Activated CD8-positive, alpha-beta memory T cell treated with anti-CD3 and anti-CD28 coated beads, Interleukin-2, amount 10 ng/mL, durations not matched to agents 7 days and 5 days (primary cell): Measurements from ENCODE around the gene SPSB2. TPM values are rescaled to one million over a fixed set of nuclear protein-coding genes. Genes with fewer than 3 reads are reported as not detected.
"Not testable (repeated sequence)": the region's sequence is repeated elsewhere in the genome, so short reads cannot be mapped to it uniquely, and the experiment has no call there.

Source experiments
- ATAC-seq: fragments of 150-1000 bp; cut with Tn5 transposase; one replicate; pipeline ENCODE4 v1.10.0; 2021; ENCODE audit warnings: moderate library complexity
- CTCF ChIA-PET: fragments of 350-600 bp; sonication (Branson Sonifier 250); formaldehyde crosslinking; loops from one replicate; lab custom pipeline; 2021; ENCODE audit warnings: antibody characterized with exemption; lab: Charles Lee
- DNase-seq: peaks from one replicate; pipeline ENCODE4 v3.0.0-alpha.2; 2020
- H3K27ac Mint-ChIP-seq: one replicate; pipeline ENCODE4 v1.8.0; 2021; ENCODE audit warnings: mild to moderate bottlenecking, mixed read lengths
- H3K27me3 Mint-ChIP-seq: one replicate; pipeline ENCODE4 v1.8.0; 2021; ENCODE audit warnings: mixed read lengths
- H3K36me3 Mint-ChIP-seq: one replicate; pipeline ENCODE4 v1.8.0; 2021; ENCODE audit warnings: mild to moderate bottlenecking, mixed read lengths
- H3K4me1 Mint-ChIP-seq: one replicate; pipeline ENCODE4 v1.8.0; 2021; ENCODE audit warnings: mixed read lengths
- H3K4me3 Mint-ChIP-seq: one replicate; pipeline ENCODE4 v1.8.0; 2021; ENCODE audit warnings: mild to moderate bottlenecking, moderate library complexity, mixed read lengths
- H3K9me3 Mint-ChIP-seq: one replicate; pipeline ENCODE4 v1.8.0; 2022; ENCODE audit warnings: low read depth, mixed read lengths
- total RNA-seq, 2 experiments: library from RNA; stranded (reverse); gene quantifications; one replicate each; pipeline ENCODE4 v1.2.3, GENCODE V29; 2021

SPSB2 gene
- total RNA-seq, 2 experiments from 2014 or later: 10.5 to 14.4 TPM

GRCh38 chr12:6865307-6865706 is 7.8 kb downstream of the SPSB2 start:
- CTCF ChIA-PET: interaction anchor here (1.2 to 1.3 kb wide), 2 partner anchors 26 to 278 kb away, joined by 3 to 4 read pairs; no protein-coding TSS in a partner anchor
- peaks cover 26% of the 10 kb centered on the region for H3K4me1 Mint-ChIP-seq
- H3K9me3 Mint-ChIP-seq, H3K27me3 Mint-ChIP-seq, H3K4me3 Mint-ChIP-seq, ATAC-seq, DNase-seq, H3K27ac Mint-ChIP-seq: not testable (repeated sequence)
- peaks cover 59% of the 10 kb centered on the region for H3K36me3 Mint-ChIP-seq

GRCh38 chr12:6863586-6864321 is 9.3 kb downstream of the SPSB2 start:
- CTCF ChIA-PET: interaction anchor here (1.0 to 2.1 kb wide), 3 partner anchors 9 to 277 kb away, joined by 3 to 8 read pairs (median 3); partner anchors contain the start of gene SPSB2

GRCh38 chr12:6863033-6863432 is 10.1 kb downstream of the SPSB2 start:
- Mint-ChIP-seq H3K9me3 (no peaks in the 10 kb centered on the region), H3K4me3 (no peak overlapping the region), H3K27me3 (no peaks in the 10 kb centered on the region), H3K4me1 (peaks cover 8% of the 10 kb centered on the region), H3K27ac (no peak overlapping the region), H3K36me3 (peaks cover 39% of the 10 kb centered on the region)
- CTCF ChIA-PET: interaction anchor here (1.0 to 2.1 kb wide), 2 partner anchors 9 to 10 kb away, joined by 3 to 8 read pairs; partner anchors contain the start of gene SPSB2
- ATAC-seq: no peak
- DNase-seq: no peak

More at GRCh38 chr12:6863586-6864321, 9.3 kb downstream of the SPSB2 start:
- no peaks in the 10 kb centered on the region for H3K9me3 Mint-ChIP-seq
- DNase-seq (no peak), ATAC-seq (no peak)
- peaks cover 11% of the 10 kb centered on the region for H3K4me1 Mint-ChIP-seq
- peaks cover 46% of the 10 kb centered on the region for H3K36me3 Mint-ChIP-seq
- no peak overlapping the region for H3K27ac Mint-ChIP-seq
- no peak overlapping the region for H3K4me3 Mint-ChIP-seq
- no peaks in the 10 kb centered on the region for H3K27me3 Mint-ChIP-seq

GRCh38 chr12:6861391-6861790 is 11.7 kb downstream of the SPSB2 start:
- ATAC-seq: no peak
- CTCF ChIA-PET: interaction anchor here (0.9 to 3.1 kb wide), 4 partner anchors 8 to 30 kb away, joined by 4 to 13 read pairs (median 4); partner anchors contain the start of gene SPSB2

GRCh38 chr12:6860942-6861341 is 12.2 kb downstream of the SPSB2 start:
- ATAC-seq (no peak), DNase-seq (no peak)
- CTCF ChIA-PET: interaction anchor here (0.9 to 3.1 kb wide), 5 partner anchors 8 to 30 kb away, joined by 4 to 13 read pairs (median 4); partner anchors contain the start of gene SPSB2
- Mint-ChIP-seq H3K4me1 (peaks cover 1% of the 10 kb centered on the region), H3K4me3 (no peak overlapping the region), H3K27me3 (no peaks in the 10 kb centered on the region), H3K27ac (no peak overlapping the region), H3K36me3 (peaks cover 51% of the 10 kb centered on the region), H3K9me3 (no peaks in the 10 kb centered on the region)

More at GRCh38 chr12:6861391-6861790, 11.7 kb downstream of the SPSB2 start:
- H3K4me1 Mint-ChIP-seq: peaks cover 3% of the 10 kb centered on the region
- H3K36me3 Mint-ChIP-seq: peaks cover 48% of the 10 kb centered on the region
- no peak for DNase-seq
- no peaks in the 10 kb centered on the region for H3K9me3 Mint-ChIP-seq
- no peak overlapping the region for H3K4me3 Mint-ChIP-seq
- no peak overlapping the region for H3K27ac Mint-ChIP-seq
- H3K27me3 Mint-ChIP-seq: no peaks in the 10 kb centered on the region

- peaks cover 48% of the 10 kb centered on the region for H3K36me3 Mint-ChIP-seq
- H3K4me3 Mint-ChIP-seq: no peak overlapping the region
- DNase-seq (no peak), ATAC-seq (no peak)
- H3K27ac Mint-ChIP-seq: no peak overlapping the region
- H3K4me1 Mint-ChIP-seq: peaks cover 1% of the 10 kb centered on the region
- CTCF ChIA-PET: interaction anchor here (1.2 to 3.1 kb wide), 3 partner anchors 9 to 107 kb away, joined by 3 to 13 read pairs (median 4); partner anchors contain the start of genes MLF2 and SPSB2
- H3K27me3 Mint-ChIP-seq: no peaks in the 10 kb centered on the region
- no peaks in the 10 kb centered on the region for H3K9me3 Mint-ChIP-seq
Observed at GRCh38 chr12:6860116-6860515, 13.0 kb downstream of the SPSB2 start.

- Mint-ChIP-seq H3K9me3 (no peaks in the 10 kb centered on the region), H3K36me3 (peaks cover 45% of the 10 kb centered on the region), H3K27ac (no peak overlapping the region), H3K27me3 (no peaks in the 10 kb centered on the region), H3K4me1 (peaks cover 10% of the 10 kb centered on the region), H3K4me3 (no peak overlapping the region)
- CTCF ChIA-PET: interaction anchor here (3.1 kb wide), 1 partner anchor 10 kb away, joined by 13 read pairs; no protein-coding TSS in a partner anchor
- DNase-seq (no peak), ATAC-seq (no peak)
Observed at GRCh38 chr12:6858799-6859198, 14.3 kb downstream of the SPSB2 start.

GRCh38 chr12:6855322-6855721 is 17.8 kb downstream of the SPSB2 start:
- H3K27ac Mint-ChIP-seq: no peak overlapping the region
- H3K4me3 Mint-ChIP-seq: no peak overlapping the region
- H3K4me1 Mint-ChIP-seq: peaks cover 26% of the 10 kb centered on the region
- no peaks in the 10 kb centered on the region for H3K9me3 Mint-ChIP-seq
- H3K36me3 Mint-ChIP-seq: peaks cover 27% of the 10 kb centered on the region
- H3K27me3 Mint-ChIP-seq: no peaks in the 10 kb centered on the region
- ATAC-seq (no peak), DNase-seq (no peak)
- CTCF ChIA-PET: interaction anchor here (4.6 kb wide), 1 partner anchor 13 kb away, joined by 55 read pairs; the partner anchor contains the start of gene TPI1

GRCh38 chr12:6854036-6854435 is 19.1 kb downstream of the SPSB2 start:
- DNase-seq: no peak
- Mint-ChIP-seq H3K36me3 (peaks cover 32% of the 10 kb centered on the region), H3K27ac (peak overlapping the region; percentile 100), H3K9me3 (no peaks in the 10 kb centered on the region), H3K4me3 (no peak overlapping the region), H3K27me3 (no peaks in the 10 kb centered on the region), H3K4me1 (peaks cover 39% of the 10 kb centered on the region)
- CTCF ChIA-PET: interaction anchor here (1.2 to 7.8 kb wide), 8 partner anchors 10 to 101 kb away, joined by 4 to 65 read pairs (median 19); partner anchors contain the start of genes MLF2, SPSB2 and TPI1
- no peak for ATAC-seq

GRCh38 chr12:6853626-6854025 is 19.5 kb downstream of the SPSB2 start:
- ATAC-seq (no peak), DNase-seq (no peak)
- H3K9me3 Mint-ChIP-seq: no peaks in the 10 kb centered on the region
- H3K4me3 Mint-ChIP-seq: peak overlapping the region; percentile 85
- peaks cover 35% of the 10 kb centered on the region for H3K36me3 Mint-ChIP-seq
- H3K27me3 Mint-ChIP-seq: no peaks in the 10 kb centered on the region
- CTCF ChIA-PET: interaction anchor here (0.7 to 7.8 kb wide), 10 partner anchors 9 to 121 kb away, joined by 3 to 65 read pairs (median 7); partner anchors contain the start of genes MLF2, SPSB2 and TPI1
- peaks cover 40% of the 10 kb centered on the region for H3K4me1 Mint-ChIP-seq
- peak overlapping the region; percentile 100 for H3K27ac Mint-ChIP-seq

- Mint-ChIP-seq H3K36me3 (peaks cover 37% of the 10 kb centered on the region), H3K4me3 (peak overlapping the region; percentile 85), H3K27ac (peak overlapping the region; percentile 100), H3K27me3 (no peaks in the 10 kb centered on the region), H3K9me3 (no peaks in the 10 kb centered on the region), H3K4me1 (peaks cover 44% of the 10 kb centered on the region)
- CTCF ChIA-PET: interaction anchor here (0.5 to 7.8 kb wide), 17 partner anchors 8 to 129 kb away, joined by 3 to 65 read pairs (median 5); partner anchors contain the start of genes COPS7A, GNB3, MLF2 and P3H3
- DNase-seq: peak; percentile 81
- no peak for ATAC-seq
Observed at GRCh38 chr12:6852651-6853354, 20.3 kb downstream of the SPSB2 start.

- Mint-ChIP-seq H3K36me3 (peaks cover 38% of the 10 kb centered on the region), H3K27ac (peak within 1 kb of the TSS; percentile 100), H3K9me3 (no peaks in the 10 kb centered on the region), H3K27me3 (no peaks in the 10 kb centered on the region), H3K4me1 (peaks cover 45% of the 10 kb centered on the region), H3K4me3 (peak within 1 kb of the TSS; percentile 85)
- CTCF ChIA-PET: interaction anchor here (0.5 to 7.8 kb wide), 19 partner anchors 8 to 166 kb away, joined by 3 to 65 read pairs (median 5); partner anchors contain the start of genes COPS7A, GNB3, LPCAT3 and MLF2
- peak; percentile 82 for ATAC-seq
- DNase-seq: peak; percentile 100
Observed at GRCh38 chr12:6851921-6852650, 21.0 kb downstream of the SPSB2 start, which contains the start of gene USP5. USP5 (plus strand) TSS chr12:6852150; CDS start chr12:6852180, 30 bp downstream.
